Measurements from ENCODE around the gene MYOZ2.

MYOZ2 gene

GRCh38 chr4:119229908-119230687, 94.5 kb downstream of the MYOZ2 start:
- no peak for DNase-seq (ENCODE audit: low spot score)
- ChIA-PET CTCF (no interaction called here), POLR2A (ENCODE audit: low non-redundant PET) (no interaction called here)

GRCh38 chr4:119231491-119231890, 95.9 kb downstream of the MYOZ2 start:
- no peak overlapping the region for H3K27ac ChIP-seq
- no peak for TF ChIP-seq CTCF (conservative IDR thresholded peaks at IDR 0.05; ENCODE audit: low read depth)
- ChIA-PET POLR2A (ENCODE audit: low non-redundant PET) (no interaction called here), CTCF (interaction anchor here (0.7 kb wide), 1 partner anchor 65 kb away, joined by 3 read pairs; no protein-coding TSS in a partner anchor)
- no peak for DNase-seq (ENCODE audit: low spot score)

More at GRCh38 chr4:119229908-119230687, 94.5 kb downstream of the MYOZ2 start:
- no peak for TF ChIP-seq CTCF (conservative IDR thresholded peaks at IDR 0.05; ENCODE audit: low read depth)
- no peak overlapping the region for H3K27ac ChIP-seq

- ChIA-PET CTCF (no interaction called here), POLR2A (ENCODE audit: low non-redundant PET) (no interaction called here)
- no peak for DNase-seq (ENCODE audit: low spot score)
- H3K27ac ChIP-seq, result no peak overlapping the region
- no peak for TF ChIP-seq CTCF (conservative IDR thresholded peaks at IDR 0.05; ENCODE audit: low read depth)
Observed at GRCh38 chr4:119232286-119232685, 96.7 kb downstream of the MYOZ2 start.

- no peak overlapping the region for H3K27ac ChIP-seq
- DNase-seq (ENCODE audit: low spot score), result no peak
- no peak for TF ChIP-seq CTCF (conservative IDR thresholded peaks at IDR 0.05; ENCODE audit: low read depth)
- ChIA-PET POLR2A (ENCODE audit: low non-redundant PET) (no interaction called here), CTCF (no interaction called here)
Observed at GRCh38 chr4:119233191-119233590, 97.6 kb downstream of the MYOZ2 start.

- no peak overlapping the region for H3K27ac ChIP-seq
- no peak for TF ChIP-seq CTCF (conservative IDR thresholded peaks at IDR 0.05; ENCODE audit: low read depth)
- CTCF ChIA-PET, result no interaction called here
- DNase-seq (ENCODE audit: low spot score), result no peak
- POLR2A ChIA-PET (ENCODE audit: low non-redundant PET), result no interaction called here
Observed at GRCh38 chr4:119233750-119234149, 98.1 kb downstream of the MYOZ2 start.

GRCh38 chr4:119237201-119237600, 101.6 kb downstream of the MYOZ2 start:
- POLR2A ChIA-PET (ENCODE audit: low non-redundant PET), result no interaction called here
- no peak overlapping the region for H3K27ac ChIP-seq

More at GRCh38 chr4:119237201-119237600, 101.6 kb downstream of the MYOZ2 start:
- DNase-seq (ENCODE audit: low spot score), result no peak
- CTCF ChIA-PET, result no interaction called here
- no peak for TF ChIP-seq CTCF (conservative IDR thresholded peaks at IDR 0.05; ENCODE audit: low read depth)
